B cell (primary cell): ENCODE results near the gene PANX3. TPM values are rescaled to one million over a fixed set of nuclear protein-coding genes. Genes with fewer than 3 reads are reported as not detected.

Experiments used
- ATAC-seq: fragments of 200-7000 bp; cut with Tn5 transposase; one replicate; pipeline ENCODE4 v1.10.0; 2021; ENCODE audit warnings: low read depth, mild to moderate bottlenecking, moderate number of reproducible peaks, moderate library complexity
- CTCF ChIA-PET: fragments of 350-600 bp; sonication (Branson Sonifier 250); formaldehyde crosslinking; loops from one replicate; lab custom pipeline; 2021; ENCODE audit warnings: antibody characterized with exemption, inconsistent platforms; lab: Charles Lee
- POLR2A ChIA-PET: fragments of 350-600 bp; sonication (Branson Sonifier 250); formaldehyde crosslinking; loops from one replicate; lab custom pipeline; 2021; ENCODE audit warnings: antibody characterized with exemption; lab: Charles Lee
- DNase-seq: peaks from one replicate; pipeline ENCODE4 v3.0.0; 2013
- H2AFZ ChIP-seq: 2 replicates; pipeline ENCODE4 v1.6.1; 2012; ENCODE audit warnings: mild to moderate bottlenecking, low read depth, low read length; ENCODE audit not compliant: insufficient read depth, poor library complexity, severe bottlenecking
- H3K27ac ChIP-seq, 2 donors: 1 replicate in 1 of 2; 2 replicates in 1 of 2; pipeline ENCODE4 v1.5.1; 2012 to 2013; ENCODE audit warnings: low read length in 2 of 2, mild to moderate bottlenecking in 2 of 2, moderate library complexity in 1 of 2
- H3K27me3 ChIP-seq, 4 experiments: fragments of 200-600 bp in 1 of 4; sonication (generic) in 1 of 4; replicated peaks in 1 of 4; 1 replicate in 2 of 4; 2 replicates in 2 of 4; pipeline versions ENCODE4 v1.6.1 to v1.7.0; 2013 to 2016; ENCODE audit warnings: low read length in 3 of 4, mild to moderate bottlenecking in 2 of 4, mixed read lengths in 1 of 4, moderate library complexity in 1 of 4; ENCODE audit not compliant: insufficient read depth in 4 of 4, control insufficient read depth in 3 of 4; ENCODE audit errors: control extremely low read depth in 1 of 4
- H3K36me3 ChIP-seq, 2 experiments: replicated peaks in 1 of 2; 1 replicate in 1 of 2; 2 replicates in 1 of 2; pipeline versions ENCODE4 v1.6.1 to v1.7.1; 2013; ENCODE audit warnings: low read length in 1 of 2; ENCODE audit not compliant: insufficient read depth in 2 of 2, control insufficient read depth in 1 of 2; ENCODE audit errors: control extremely low read depth in 1 of 2, extremely low read depth in 1 of 2
- H3K4me1 ChIP-seq, 2 donors: fragments of 200-600 bp in 1 of 2; sonication (generic) in 1 of 2; 1 replicate in 1 of 2; 2 replicates in 1 of 2; pipeline versions ENCODE4 v1.5.1 to v1.6.1; 2013 to 2017; ENCODE audit warnings: low read length in 2 of 2; ENCODE audit not compliant: control insufficient read depth in 2 of 2, insufficient read depth in 2 of 2
- H3K4me2 ChIP-seq: replicated peaks from 2 replicates; pipeline ENCODE3; 2012; ENCODE audit warnings: mild to moderate bottlenecking, low read depth, low read length; ENCODE audit not compliant: poor library complexity, severe bottlenecking
- H3K4me3 ChIP-seq, 5 experiments: fragments of 200-600 bp in 1 of 5; sonication (generic) in 1 of 5; 1 replicate in 3 of 5; 2 replicates in 2 of 5; pipeline versions ENCODE4 v1.5.1 to v1.7.0; 2011 to 2016; ENCODE audit warnings: low read length in 4 of 5, mild to moderate bottlenecking in 4 of 5, low read depth in 2 of 5, control low read depth in 1 of 5, moderate library complexity in 1 of 5; ENCODE audit not compliant: insufficient read depth in 1 of 5; ENCODE audit errors: control extremely low read depth in 1 of 5, extremely low read depth in 1 of 5
- H3K79me2 ChIP-seq: fragments of 200-600 bp; sonication (generic); one replicate; pipeline ENCODE4 v1.6.0; 2016; ENCODE audit warnings: low read length; ENCODE audit not compliant: control insufficient read depth, insufficient read depth
- H3K9ac ChIP-seq: fragments of 200-600 bp; sonication (generic); 2 replicates; pipeline ENCODE4 v1.6.1; 2017; ENCODE audit warnings: mild to moderate bottlenecking, low read length, moderate library complexity
- H3K9me3 ChIP-seq, 3 donors: one replicate each; pipeline versions ENCODE4 v1.6.1 to v1.7.1; 2013; ENCODE audit warnings: low read length in 2 of 3; ENCODE audit not compliant: control insufficient read depth in 2 of 3, insufficient read depth in 1 of 3; ENCODE audit errors: control extremely low read depth in 1 of 3
- H4K20me1 ChIP-seq: 2 replicates; pipeline ENCODE4 v1.6.0; 2012; ENCODE audit warnings: mild to moderate bottlenecking, low read length; ENCODE audit not compliant: insufficient read depth, control insufficient read depth, poor library complexity, severe bottlenecking
- H3K27ac Mint-ChIP-seq: one replicate; pipeline ENCODE4 v1.8.0; 2021; ENCODE audit warnings: mixed read lengths
- H3K27me3 Mint-ChIP-seq: one replicate; pipeline ENCODE4 v1.8.0; 2021; ENCODE audit warnings: mixed read lengths
- H3K4me1 Mint-ChIP-seq: one replicate; pipeline ENCODE4 v1.8.0; 2021; ENCODE audit warnings: mixed read lengths
- H3K4me3 Mint-ChIP-seq: one replicate; pipeline ENCODE4 v1.8.0; 2021; ENCODE audit warnings: mixed read lengths
- H3K9me3 Mint-ChIP-seq: one replicate; pipeline ENCODE4 v1.8.0; 2022; ENCODE audit warnings: mixed read lengths; ENCODE audit not compliant: insufficient read depth
- EZH2 ChIP-seq: IDR thresholded peaks from 2 replicates; pipeline ENCODE4 v1.6.1; 2012; ENCODE audit warnings: borderline replicate concordance, low read depth, mild to moderate bottlenecking, moderate library complexity, low read length; ENCODE audit not compliant: insufficient read depth, poor library complexity, severe bottlenecking
- WGBS: methylation state at CpG from one replicate; pipeline ENCODE4 v1.1.5; 2013; ENCODE audit warnings: missing lambda C conversion rate; ENCODE audit not compliant: insufficient coverage; 5-methylcytosine and 5-hydroxymethylcytosine counted together
- intact Hi-C: fragments of 100-400 bp; cut with micrococcal nuclease; formaldehyde crosslinking; loops from one replicate; pipeline ENCODE4 v1.10.0; 2022
- polyA plus RNA-seq: library from polyadenylated mRNA; depleted of rRNA; stranded (reverse); fragments of >200 nt; gene quantifications from 2 replicates; pipeline ENCODE4 v1.2.3, GENCODE V29; 2012
- total RNA-seq, 2 donors: library from RNA; stranded (reverse); fragments of 120-200 nt in 1 of 2; gene quantifications; 1 replicate in 1 of 2; 2 replicates in 1 of 2; pipeline versions ENCODE4 v1.2.3 to v1.2.4, GENCODE V29; 2013 to 2022
- TF ChIP-seq, protein P1 (sequence below): fragments of 200-600 bp; IDR thresholded peaks from one replicate; pipeline ENCODE4 v1.8.0; 2022; ENCODE audit warnings: antibody characterized with exemption, mild to moderate bottlenecking

Gene PANX3
- total and polyA plus RNA-seq, 2 donors (not counting 1 experiment from before 2014, with no cell fraction given): not detected

DNA sequence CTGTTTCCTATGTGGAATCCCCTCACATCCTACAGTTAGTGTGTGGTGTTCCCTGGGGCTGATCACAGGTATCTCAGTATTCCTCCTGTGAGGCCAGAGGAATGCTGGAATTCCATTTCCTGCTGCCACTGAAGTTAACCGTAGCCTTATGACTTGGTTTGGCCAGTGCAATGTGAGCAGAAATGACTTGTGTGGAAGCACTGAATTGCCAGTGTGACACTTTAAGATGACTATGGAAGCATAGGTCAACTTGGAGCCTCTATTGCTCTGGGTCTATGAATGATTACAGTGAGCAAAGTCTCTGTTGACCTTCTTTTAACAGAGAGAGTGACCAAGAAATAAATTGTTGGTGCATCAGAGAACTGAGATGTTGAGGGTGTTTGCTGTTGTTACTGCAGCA is 28.0 kb downstream of the PANX3 start:
- no peaks in the 10 kb centered on the region for H3K9me3 Mint-ChIP-seq
- no peak overlapping the region for H3K4me2 ChIP-seq
- H3K27ac Mint-ChIP-seq: no peak overlapping the region
- no peak overlapping the region for H3K9ac ChIP-seq
- no peaks in the 10 kb centered on the region for H3K79me2 ChIP-seq
- no peak for TF ChIP-seq EZH2
- TF ChIP-seq, protein P1, sequence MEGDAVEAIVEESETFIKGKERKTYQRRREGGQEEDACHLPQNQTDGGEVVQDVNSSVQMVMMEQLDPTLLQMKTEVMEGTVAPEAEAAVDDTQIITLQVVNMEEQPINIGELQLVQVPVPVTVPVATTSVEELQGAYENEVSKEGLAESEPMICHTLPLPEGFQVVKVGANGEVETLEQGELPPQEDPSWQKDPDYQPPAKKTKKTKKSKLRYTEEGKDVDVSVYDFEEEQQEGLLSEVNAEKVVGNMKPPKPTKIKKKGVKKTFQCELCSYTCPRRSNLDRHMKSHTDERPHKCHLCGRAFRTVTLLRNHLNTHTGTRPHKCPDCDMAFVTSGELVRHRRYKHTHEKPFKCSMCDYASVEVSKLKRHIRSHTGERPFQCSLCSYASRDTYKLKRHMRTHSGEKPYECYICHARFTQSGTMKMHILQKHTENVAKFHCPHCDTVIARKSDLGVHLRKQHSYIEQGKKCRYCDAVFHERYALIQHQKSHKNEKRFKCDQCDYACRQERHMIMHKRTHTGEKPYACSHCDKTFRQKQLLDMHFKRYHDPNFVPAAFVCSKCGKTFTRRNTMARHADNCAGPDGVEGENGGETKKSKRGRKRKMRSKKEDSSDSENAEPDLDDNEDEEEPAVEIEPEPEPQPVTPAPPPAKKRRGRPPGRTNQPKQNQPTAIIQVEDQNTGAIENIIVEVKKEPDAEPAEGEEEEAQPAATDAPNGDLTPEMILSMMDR: no peak
- DNase-seq (no peak), ATAC-seq (no peak)
- no peak overlapping the region for H3K4me3 ChIP-seq
- H3K4me3 Mint-ChIP-seq: no peak overlapping the region
- no peaks in the 10 kb centered on the region for H3K9me3 ChIP-seq
- no peaks in the 10 kb centered on the region for H3K27me3 Mint-ChIP-seq
- no peaks in the 10 kb centered on the region for H3K4me1 Mint-ChIP-seq
- no peaks in the 10 kb centered on the region for H4K20me1 ChIP-seq
- intact Hi-C loops: no loop called here
- H3K27ac ChIP-seq: no peak overlapping the region
- no peaks in the 10 kb centered on the region for H3K4me1 ChIP-seq
- H3K36me3 ChIP-seq: peaks cover 0 to 20% of the 10 kb centered on the region in 2 experiments
- WGBS: 100% methylated on average over 1 of the region's 1 CpG
- CTCF ChIA-PET: interaction anchor here (0.8 kb wide), 1 partner anchor 9 kb away, joined by 4 read pairs; no protein-coding TSS in a partner anchor
- H3K27me3 ChIP-seq: no peaks in the 10 kb centered on the region
- H2AFZ ChIP-seq: no peak overlapping the region
- POLR2A ChIA-PET: no interaction called here

DNA sequence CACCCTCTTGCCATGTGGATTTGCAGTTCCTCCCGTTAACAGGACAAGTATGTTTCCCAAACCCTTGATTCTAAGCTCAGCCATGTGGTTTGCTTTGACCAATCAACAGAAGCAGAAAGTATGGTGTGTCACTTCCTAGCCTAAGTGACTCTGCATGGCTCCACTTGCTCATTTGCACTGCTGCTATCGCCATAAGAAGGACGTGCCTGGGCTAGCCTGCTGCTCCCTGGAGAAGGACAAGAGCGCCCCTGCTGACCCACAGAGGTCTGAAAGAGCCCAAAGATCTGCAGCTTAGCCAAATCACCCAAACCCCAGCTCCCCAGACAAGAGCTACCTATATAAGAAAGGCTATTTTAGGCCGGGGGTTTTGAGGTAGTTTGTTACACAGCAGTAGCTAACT is 29.4 kb downstream of the PANX3 start:
- Mint-ChIP-seq H3K27ac (no peak overlapping the region), H3K4me3 (no peak overlapping the region), H3K4me1 (peaks cover 7% of the 10 kb centered on the region), H3K9me3 (no peaks in the 10 kb centered on the region), H3K27me3 (no peaks in the 10 kb centered on the region)
- no peak overlapping the region for H2AFZ ChIP-seq
- 100% methylated on average over 1 of the region's 5 CpGs for WGBS
- no peak for ATAC-seq
- no peaks in the 10 kb centered on the region for H3K79me2 ChIP-seq
- H4K20me1 ChIP-seq: no peaks in the 10 kb centered on the region
- intact Hi-C loops: loop anchor here (10.0 kb wide), 1 partner anchor 1234 kb away; no protein-coding TSS in a partner anchor
- ChIA-PET POLR2A (interaction anchor here (0.6 kb wide), 1 partner anchor 11 kb away, joined by 3 read pairs; no protein-coding TSS in a partner anchor), CTCF (interaction anchor here (0.6 to 5.9 kb wide), 4 partner anchors 28 to 198 kb away, joined by 3 to 61 read pairs (median 3); no protein-coding TSS in a partner anchor)
- H3K27me3 ChIP-seq: no peaks in the 10 kb centered on the region
- peaks cover 6 to 8% of the 10 kb centered on the region in 2 donors for H3K4me1 ChIP-seq
- no peak overlapping the region for H3K27ac ChIP-seq
- no peak overlapping the region for H3K4me3 ChIP-seq
- H3K9me3 ChIP-seq: no peaks in the 10 kb centered on the region
- no peak overlapping the region for H3K9ac ChIP-seq
- H3K36me3 ChIP-seq: peaks cover 0 to 11% of the 10 kb centered on the region in 2 experiments
- TF ChIP-seq, protein P1: no peak
- TF ChIP-seq EZH2: no peak
- DNase-seq: no peak
- no peak overlapping the region for H3K4me2 ChIP-seq
